Astrocyte of the spinal cord (primary cell): ENCODE measurements around the gene NOL4L.

Experiments
- DNase-seq: peaks from one replicate; pipeline ENCODE4 v3.0.0; 2011; ENCODE audit warnings: low read depth, low spot score
- H3K4me3 ChIP-seq: 2 replicates; pipeline ENCODE4 v1.5.1; 2011; ENCODE audit warnings: low read depth, mild to moderate bottlenecking, low read length, moderate library complexity
- in situ Hi-C: cut with HindIII; loops from 2 replicates; pipeline ENCODE4 v1.10.0; 2017; ENCODE audit warnings: low sequenced_read_pairs
- TF ChIP-seq, protein P1 (sequence below): IDR thresholded peaks from 2 replicates; pipeline ENCODE4 v1.5.1; 2012; ENCODE audit warnings: low read depth, mild to moderate bottlenecking, low read length, inconsistent platforms

The NOL4L gene

DNA sequence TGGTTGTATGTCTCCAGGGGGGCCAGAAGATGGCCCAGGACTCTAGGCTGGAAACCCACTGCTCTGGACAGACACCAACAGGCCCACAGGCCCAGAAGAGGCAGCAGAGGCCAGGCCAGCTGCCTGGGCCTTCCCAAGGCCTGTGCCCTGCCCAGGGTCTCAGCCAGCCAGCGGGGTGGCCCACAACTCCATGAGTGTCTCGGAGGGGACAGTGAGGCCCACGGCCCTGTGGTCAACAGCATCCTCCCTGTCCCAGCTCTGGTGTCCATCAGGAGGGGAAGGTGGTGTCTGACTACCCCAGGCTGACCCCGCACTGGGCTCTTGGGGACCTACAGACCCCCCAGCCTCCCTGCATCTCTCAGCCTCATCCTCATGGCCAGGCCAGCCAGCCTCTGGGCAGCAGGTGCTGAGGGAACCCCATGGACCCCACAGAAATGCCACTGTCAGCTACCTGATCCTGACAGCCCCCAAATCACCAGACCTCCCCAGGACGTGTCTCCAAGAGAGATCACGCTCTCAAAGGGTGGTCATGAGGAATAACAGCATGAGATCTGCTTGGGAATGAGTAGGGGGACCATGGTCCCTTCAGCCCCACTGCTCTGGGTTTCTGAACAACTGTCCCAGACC lies 112.4 kb downstream of the NOL4L start:
- DNase-seq = no peak
- in situ Hi-C loops = no loop called here
- H3K4me3 ChIP-seq = no peak overlapping the region
- TF ChIP-seq, protein P1, sequence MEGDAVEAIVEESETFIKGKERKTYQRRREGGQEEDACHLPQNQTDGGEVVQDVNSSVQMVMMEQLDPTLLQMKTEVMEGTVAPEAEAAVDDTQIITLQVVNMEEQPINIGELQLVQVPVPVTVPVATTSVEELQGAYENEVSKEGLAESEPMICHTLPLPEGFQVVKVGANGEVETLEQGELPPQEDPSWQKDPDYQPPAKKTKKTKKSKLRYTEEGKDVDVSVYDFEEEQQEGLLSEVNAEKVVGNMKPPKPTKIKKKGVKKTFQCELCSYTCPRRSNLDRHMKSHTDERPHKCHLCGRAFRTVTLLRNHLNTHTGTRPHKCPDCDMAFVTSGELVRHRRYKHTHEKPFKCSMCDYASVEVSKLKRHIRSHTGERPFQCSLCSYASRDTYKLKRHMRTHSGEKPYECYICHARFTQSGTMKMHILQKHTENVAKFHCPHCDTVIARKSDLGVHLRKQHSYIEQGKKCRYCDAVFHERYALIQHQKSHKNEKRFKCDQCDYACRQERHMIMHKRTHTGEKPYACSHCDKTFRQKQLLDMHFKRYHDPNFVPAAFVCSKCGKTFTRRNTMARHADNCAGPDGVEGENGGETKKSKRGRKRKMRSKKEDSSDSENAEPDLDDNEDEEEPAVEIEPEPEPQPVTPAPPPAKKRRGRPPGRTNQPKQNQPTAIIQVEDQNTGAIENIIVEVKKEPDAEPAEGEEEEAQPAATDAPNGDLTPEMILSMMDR = no peak

DNA sequence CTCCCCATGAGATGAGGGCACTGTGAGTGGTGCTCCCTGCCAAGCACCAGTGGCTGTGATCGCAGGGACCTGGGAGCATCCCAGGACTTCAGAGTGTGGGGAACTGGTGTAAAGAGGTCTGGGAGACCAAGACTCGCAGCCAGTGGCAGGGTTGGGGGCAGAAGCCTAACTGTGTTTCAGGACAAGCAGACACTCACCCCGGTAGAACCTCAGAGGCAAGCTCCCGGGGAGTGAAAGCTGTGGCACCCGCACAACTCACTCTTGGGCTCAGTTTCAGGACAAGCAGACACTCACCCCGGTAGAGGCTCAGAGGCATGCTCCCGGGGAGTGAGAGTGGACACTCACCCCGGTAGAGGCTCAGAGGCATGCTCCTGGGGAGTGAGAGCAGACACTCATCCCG lies 114.2 kb downstream of the NOL4L start:
- no peak overlapping the region for H3K4me3 ChIP-seq
- no peak for DNase-seq
- TF ChIP-seq, protein P1 = no peak
- in situ Hi-C loops = no loop called here

DNA sequence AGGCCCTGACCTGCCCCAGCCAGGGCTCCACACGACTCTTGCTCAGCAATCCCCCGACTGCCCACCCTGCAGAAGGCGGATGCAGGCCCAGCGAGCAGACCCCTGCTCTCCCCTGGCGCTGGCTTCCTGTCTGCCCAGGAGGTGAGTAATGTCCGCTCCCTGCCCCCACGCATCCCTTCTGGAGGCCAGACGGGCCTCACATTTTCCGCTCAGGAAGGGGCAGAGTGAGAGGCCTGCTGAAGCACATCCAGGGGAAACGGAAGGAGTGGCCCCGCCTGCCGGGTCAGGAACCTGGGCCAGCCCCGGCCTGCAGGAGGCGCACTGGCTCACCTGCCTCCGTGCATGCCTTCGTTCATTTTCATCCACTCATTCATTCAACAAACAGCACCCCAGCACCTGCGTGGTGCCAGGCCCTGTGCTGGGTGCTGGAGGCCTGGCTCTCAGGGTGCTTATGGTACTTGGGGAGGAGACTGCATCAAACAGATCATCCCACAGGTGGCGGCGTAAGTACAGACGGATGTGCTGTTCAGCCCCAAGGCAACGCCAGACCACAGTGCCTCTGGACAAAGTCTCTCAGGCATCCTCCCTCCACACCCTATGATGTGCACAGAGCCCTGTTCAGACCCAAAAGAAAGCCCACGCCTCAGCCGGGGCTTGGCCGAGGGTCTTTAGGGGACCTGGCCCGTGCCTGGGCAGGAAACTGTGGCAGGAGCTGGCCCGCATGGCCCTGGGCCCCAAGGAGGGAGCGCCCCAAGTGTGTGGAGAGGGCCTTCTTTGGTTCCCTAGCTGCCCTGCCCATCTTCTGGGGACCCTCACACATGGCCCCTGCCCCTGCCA lies 114.9 kb downstream of the NOL4L start:
- TF ChIP-seq, protein P1 = peak; percentile 70
- in situ Hi-C loops = no loop called here
- H3K4me3 ChIP-seq = no peak overlapping the region
- peak; percentile 88 for DNase-seq

DNA sequence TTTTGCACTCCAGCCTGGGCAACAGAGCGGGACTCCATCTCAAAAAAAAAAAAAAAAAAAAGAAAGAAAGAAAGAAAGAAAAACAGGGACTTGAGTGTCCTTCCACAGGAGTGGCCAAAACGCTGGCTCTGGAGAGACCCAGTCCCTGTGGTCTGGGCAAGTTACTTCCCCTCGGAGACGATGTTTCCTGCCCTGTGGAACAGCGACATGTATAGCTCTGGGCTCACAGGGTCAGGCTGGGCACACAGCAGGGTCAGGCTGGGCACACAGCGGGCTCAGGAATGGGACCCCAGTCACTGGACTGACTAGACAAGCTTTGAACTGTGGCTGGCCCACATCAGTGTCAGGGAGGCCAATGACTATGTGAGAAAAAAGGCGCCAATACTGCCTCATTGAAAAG lies 116.3 kb downstream of the NOL4L start:
- in situ Hi-C loops = no loop called here
- TF ChIP-seq, protein P1 = no peak
- H3K4me3 ChIP-seq = no peak overlapping the region
- no peak for DNase-seq

DNA sequence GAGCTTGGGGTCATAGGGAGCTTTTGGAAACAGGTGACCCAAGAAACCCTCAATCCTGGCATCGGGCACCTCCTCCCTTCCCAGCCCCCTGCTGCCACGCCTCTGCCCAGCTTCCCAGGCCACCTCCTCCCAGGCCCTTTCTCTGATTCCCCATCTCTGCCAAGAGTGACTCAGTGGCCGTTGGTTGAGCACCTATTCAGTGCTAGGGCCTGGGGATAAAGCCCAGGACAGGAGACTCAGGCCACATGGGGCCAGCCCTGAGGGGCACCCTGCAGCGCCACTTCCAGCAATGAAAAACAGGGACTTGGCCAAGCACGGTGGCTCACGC lies 116.9 kb downstream of the NOL4L start:
- H3K4me3 ChIP-seq = no peak overlapping the region
- TF ChIP-seq, protein P1 = no peak
- DNase-seq = no peak
- in situ Hi-C loops = no loop called here

DNA sequence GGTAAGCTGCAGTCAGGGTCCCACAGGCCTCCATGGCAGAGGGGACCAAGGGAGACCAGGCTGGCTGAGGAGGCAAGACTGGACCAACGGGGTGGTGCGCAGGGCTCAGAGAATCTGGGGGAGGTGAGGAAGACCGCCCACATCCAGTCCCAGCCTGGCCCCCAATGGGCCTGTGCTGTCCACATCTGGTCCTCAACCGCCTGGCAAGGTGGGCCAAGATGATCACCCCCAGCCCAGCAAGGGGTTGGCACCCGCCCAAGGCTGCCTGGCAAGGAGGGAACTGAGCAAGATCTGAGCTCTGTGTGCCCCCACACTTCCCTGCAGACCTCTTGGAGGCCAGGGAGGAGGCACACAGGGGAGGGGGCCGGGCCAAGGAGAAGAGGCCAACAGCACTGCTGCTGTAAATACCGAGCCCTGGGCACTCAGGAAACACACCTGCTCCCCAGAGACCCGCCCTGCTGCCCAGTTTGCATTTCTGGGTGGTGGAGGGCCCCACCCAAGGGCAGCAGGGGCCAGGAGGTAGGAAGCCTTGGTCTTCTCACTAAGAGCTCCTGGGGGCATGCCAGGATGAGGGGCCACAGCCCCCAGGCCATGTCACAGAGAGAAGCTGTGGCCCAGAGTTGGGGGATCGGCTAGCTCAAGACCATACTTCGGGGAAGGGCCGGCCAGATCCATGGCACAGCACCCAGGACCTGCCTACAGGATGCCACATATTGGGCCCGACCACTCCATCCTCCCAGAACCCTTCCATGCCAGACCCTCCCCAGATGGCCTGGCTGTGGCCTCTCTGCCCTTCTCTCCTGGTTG lies 117.4 kb downstream of the NOL4L start:
- no peak for DNase-seq
- TF ChIP-seq, protein P1 = no peak
- in situ Hi-C loops = no loop called here
- no peak overlapping the region for H3K4me3 ChIP-seq
